ENCODE measurements around the gene PPP1R36. TPM values are rescaled to one million over a fixed set of nuclear protein-coding genes. Genes with fewer than 3 reads are reported as not detected.
A peak's percentile ranks its signal among the peaks of the same experiment; 100 is the strongest.

Gene PPP1R36, protein sequence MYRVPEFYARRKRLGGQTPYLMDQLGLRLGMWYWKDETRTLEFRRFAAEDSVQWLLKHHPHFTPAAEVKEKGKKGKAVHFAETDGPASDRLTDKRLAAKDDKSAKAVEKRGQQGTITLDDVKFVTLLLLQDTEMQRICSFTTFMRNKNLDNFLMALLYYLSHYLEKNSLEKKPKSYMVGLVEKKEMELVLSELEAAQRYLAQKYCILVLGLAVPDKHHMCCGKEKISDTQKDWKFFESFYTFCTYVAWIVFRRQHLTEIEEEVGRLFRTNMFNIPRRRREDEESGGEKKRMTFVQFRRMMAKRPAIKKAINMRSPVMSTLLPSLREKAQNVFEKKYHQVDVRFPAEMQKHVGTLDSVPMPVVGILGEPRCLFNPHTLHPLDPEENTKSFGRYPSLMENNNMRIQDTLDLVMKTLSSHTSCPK
- 0.72 to 1.1 TPM (median 1.0 TPM) in 3 replicates for total RNA-seq
- long read RNA-seq, partial matches to known transcripts = 0 of 1 reads
- long read RNA-seq, other reads (novel, unspliced or antisense) = 1 of 1 reads

DNA sequence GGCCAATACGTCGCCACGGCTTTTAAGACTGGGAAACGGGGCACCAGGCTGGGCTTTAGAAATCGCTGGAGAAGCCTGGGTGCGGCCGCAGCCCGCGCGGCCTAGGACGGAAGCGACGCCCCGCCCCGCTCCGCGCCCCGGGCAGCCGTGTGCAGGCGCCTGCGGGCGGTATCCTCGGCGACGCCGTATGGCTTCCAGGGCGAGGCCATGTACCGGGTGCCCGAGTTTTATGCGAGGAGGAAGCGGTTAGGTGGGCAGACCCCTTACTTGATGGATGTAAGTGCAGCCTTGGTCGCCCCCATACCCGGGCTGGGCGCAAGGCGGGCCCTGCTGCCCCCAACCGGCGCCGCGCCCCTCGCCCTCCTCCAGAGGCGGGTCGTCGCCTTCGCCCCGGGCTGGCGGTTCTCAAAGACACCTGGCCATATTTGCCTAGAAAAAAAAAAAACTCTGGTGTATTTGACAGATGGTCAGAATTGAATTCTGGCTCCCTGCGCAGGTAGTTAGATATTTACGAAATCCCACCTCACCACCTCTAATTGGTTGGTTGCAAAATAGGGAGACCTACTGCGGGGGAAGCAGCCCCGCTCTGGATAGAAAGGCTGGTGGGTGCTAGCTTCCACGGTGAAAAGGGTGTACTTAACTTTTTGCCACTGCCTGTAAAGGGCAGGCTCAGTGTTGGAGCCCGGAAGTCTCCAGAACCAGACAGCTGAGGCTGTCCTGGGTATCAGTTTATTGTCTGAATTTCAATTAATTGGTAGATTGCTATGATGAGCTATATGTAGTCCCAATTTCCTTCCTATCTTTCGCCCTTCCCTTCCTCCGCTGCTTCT is at the start of gene PPP1R36:
Gene PPP1R36, plus strand, starts transcription at position 171 of the 830 bp plus-strand sequence. Its CDS starts 37 bp downstream, at position 208.
- DNase-seq (ENCODE audit: low spot score) = no peak
- TF ChIP-seq, protein P1, sequence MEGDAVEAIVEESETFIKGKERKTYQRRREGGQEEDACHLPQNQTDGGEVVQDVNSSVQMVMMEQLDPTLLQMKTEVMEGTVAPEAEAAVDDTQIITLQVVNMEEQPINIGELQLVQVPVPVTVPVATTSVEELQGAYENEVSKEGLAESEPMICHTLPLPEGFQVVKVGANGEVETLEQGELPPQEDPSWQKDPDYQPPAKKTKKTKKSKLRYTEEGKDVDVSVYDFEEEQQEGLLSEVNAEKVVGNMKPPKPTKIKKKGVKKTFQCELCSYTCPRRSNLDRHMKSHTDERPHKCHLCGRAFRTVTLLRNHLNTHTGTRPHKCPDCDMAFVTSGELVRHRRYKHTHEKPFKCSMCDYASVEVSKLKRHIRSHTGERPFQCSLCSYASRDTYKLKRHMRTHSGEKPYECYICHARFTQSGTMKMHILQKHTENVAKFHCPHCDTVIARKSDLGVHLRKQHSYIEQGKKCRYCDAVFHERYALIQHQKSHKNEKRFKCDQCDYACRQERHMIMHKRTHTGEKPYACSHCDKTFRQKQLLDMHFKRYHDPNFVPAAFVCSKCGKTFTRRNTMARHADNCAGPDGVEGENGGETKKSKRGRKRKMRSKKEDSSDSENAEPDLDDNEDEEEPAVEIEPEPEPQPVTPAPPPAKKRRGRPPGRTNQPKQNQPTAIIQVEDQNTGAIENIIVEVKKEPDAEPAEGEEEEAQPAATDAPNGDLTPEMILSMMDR (IDR thresholded peaks at IDR 0.05) = no peak
- Mint-ChIP-seq H3K9me3 (ENCODE audit: low read depth) (no peaks in the 10 kb centered on the region), H3K27me3 (ENCODE audit: low read depth) (peaks cover 2% of the 10 kb centered on the region), H3K36me3 (ENCODE audit: low read depth) (no peaks in the 10 kb centered on the region), H3K4me3 (ENCODE audit: unreplicated experiment) (peak within 1 kb of the TSS; percentile 51), H3K27ac (ENCODE audit: unreplicated experiment) (peak within 1 kb of the TSS; percentile 39), H3K4me1 (ENCODE audit: low read depth) (peaks cover 6% of the 10 kb centered on the region)

DNA sequence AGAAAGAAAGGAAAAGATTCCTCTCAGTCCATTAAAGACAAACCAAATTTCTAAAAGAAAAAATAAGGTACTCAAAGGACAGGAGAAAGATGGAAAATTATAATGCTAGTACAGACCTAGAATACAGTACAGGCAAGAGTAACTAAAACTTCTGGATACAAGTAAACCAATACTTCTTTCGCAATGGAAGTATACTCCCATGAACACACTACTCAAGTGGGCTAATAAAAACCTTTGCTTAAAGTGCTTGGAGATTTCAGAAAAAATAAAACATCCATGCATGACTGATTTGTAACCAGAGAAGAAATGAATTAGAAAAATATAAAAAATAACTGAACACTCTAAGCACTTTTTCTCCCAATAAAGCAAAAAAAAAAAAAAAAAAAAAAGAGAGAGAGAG is 49.7 kb upstream of the PPP1R36 start:
- Mint-ChIP-seq H3K27ac (ENCODE audit: unreplicated experiment) (no peak overlapping the region), H3K9me3 (ENCODE audit: low read depth) (no peaks in the 10 kb centered on the region), H3K27me3 (ENCODE audit: low read depth) (no peaks in the 10 kb centered on the region), H3K4me3 (ENCODE audit: unreplicated experiment) (no peak overlapping the region), H3K4me1 (ENCODE audit: low read depth) (peaks cover 33% of the 10 kb centered on the region), H3K36me3 (ENCODE audit: low read depth) (peaks cover 2% of the 10 kb centered on the region)
- no peak for DNase-seq (ENCODE audit: low spot score)
- TF ChIP-seq, protein P1 (IDR thresholded peaks at IDR 0.05) = no peak

DNA sequence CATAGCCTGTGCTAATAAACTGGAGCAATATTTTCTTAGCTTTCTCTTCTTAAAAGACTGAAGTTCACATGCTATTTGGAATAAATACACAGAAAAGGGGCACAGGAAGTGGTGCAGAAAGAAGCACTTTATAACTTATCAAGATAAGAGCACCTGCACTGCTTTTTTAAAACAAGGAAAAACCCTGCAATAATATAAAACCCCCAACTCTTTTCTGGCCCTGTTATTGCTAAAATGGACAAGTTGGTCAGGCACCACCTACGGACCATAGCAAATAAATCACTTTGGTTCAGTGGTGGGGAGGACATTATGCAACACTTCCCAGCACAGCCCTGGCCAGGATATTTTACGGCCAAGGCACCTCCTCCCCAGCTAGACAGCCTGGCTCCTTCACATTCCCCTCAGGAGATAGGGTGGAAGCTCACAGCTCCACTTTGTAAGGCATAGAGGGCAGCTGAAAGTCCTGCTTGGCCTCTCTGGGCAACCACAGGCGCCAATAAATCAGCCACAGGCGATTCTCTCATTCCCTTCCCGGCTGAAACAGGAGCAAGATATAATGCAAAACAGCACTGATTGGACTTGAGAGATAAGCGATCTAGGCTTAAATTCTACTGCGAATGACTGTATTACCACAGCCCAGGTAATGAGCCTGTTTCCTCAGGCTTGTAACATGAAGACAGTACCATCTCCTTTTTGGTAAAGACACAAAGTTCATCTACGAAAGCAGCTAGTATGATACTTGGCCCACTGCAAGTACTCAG is 48.2 kb upstream of the PPP1R36 start:
- TF ChIP-seq, protein P1 (IDR thresholded peaks at IDR 0.05) = peak; percentile 41
- H3K36me3 Mint-ChIP-seq (ENCODE audit: low read depth) = no peaks in the 10 kb centered on the region
- peak overlapping the region; percentile 43 for H3K4me3 Mint-ChIP-seq (ENCODE audit: unreplicated experiment)
- no peak for DNase-seq (ENCODE audit: low spot score)
- H3K9me3 Mint-ChIP-seq (ENCODE audit: low read depth) = no peaks in the 10 kb centered on the region
- peaks cover 46% of the 10 kb centered on the region for H3K4me1 Mint-ChIP-seq (ENCODE audit: low read depth)
- peak overlapping the region; percentile 63 for H3K27ac Mint-ChIP-seq (ENCODE audit: unreplicated experiment)
- H3K27me3 Mint-ChIP-seq (ENCODE audit: low read depth) = no peaks in the 10 kb centered on the region

DNA sequence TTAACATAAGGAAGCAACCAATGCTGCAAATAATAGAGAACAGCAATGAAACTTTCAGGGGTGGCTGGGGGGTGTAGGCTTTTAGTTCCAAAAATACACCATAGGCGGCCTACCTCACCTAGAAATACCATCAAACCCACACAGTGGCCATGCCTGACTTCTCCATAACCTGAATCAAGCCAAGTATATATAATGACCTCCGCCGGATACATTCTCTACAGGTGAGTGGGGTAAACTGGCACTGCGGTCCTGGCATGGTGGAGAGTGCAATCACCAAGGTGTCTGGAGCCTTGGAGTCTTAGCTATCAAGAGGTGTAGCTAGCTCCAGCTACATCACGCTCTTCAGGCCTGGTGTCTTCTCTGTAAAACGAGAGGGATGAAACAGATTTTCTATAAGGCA is 47.3 kb upstream of the PPP1R36 start:
- H3K4me3 Mint-ChIP-seq (ENCODE audit: unreplicated experiment) = peak overlapping the region; percentile 84
- no peaks in the 10 kb centered on the region for H3K36me3 Mint-ChIP-seq (ENCODE audit: low read depth)
- H3K27me3 Mint-ChIP-seq (ENCODE audit: low read depth) = no peaks in the 10 kb centered on the region
- peak overlapping the region; percentile 93 for H3K27ac Mint-ChIP-seq (ENCODE audit: unreplicated experiment)
- TF ChIP-seq, protein P1 (IDR thresholded peaks at IDR 0.05) = no peak
- no peak for DNase-seq (ENCODE audit: low spot score)
- peaks cover 55% of the 10 kb centered on the region for H3K4me1 Mint-ChIP-seq (ENCODE audit: low read depth)
- no peaks in the 10 kb centered on the region for H3K9me3 Mint-ChIP-seq (ENCODE audit: low read depth)
